Mucosa of rectum (tissue), 2 donors: ENCODE results near the gene TAF3.

Experiments used
- H3K27ac ChIP-seq, 2 donors: one replicate each; pipeline ENCODE4 v1.7.0; 2013; ENCODE audit warnings: inconsistent platforms in 2 of 2, low read depth in 2 of 2, low read length in 2 of 2
- H3K27me3 ChIP-seq, 2 donors: one replicate each; pipeline ENCODE4 v1.7.0; 2013; ENCODE audit warnings: low read length in 2 of 2; ENCODE audit not compliant: control insufficient read depth in 2 of 2, insufficient read depth in 2 of 2
- H3K36me3 ChIP-seq, 2 donors: one replicate each; pipeline ENCODE4 v1.7.0; 2013; ENCODE audit warnings: low read length in 2 of 2; ENCODE audit not compliant: control insufficient read depth in 2 of 2, insufficient read depth in 2 of 2
- H3K4me1 ChIP-seq, 2 donors: one replicate each; pipeline ENCODE4 v1.7.0; 2013; ENCODE audit warnings: low read length in 2 of 2, mild to moderate bottlenecking in 1 of 2; ENCODE audit not compliant: control insufficient read depth in 2 of 2, insufficient read depth in 2 of 2
- H3K4me3 ChIP-seq, 2 donors: one replicate each; pipeline ENCODE4 v1.7.0; 2013; ENCODE audit warnings: low read length in 2 of 2
- H3K9ac ChIP-seq, 2 donors: one replicate each; pipeline ENCODE4 v1.7.0; 2013; ENCODE audit warnings: low read length in 2 of 2, low read depth in 1 of 2, mild to moderate bottlenecking in 1 of 2
- H3K9me3 ChIP-seq, 2 donors: one replicate each; pipeline ENCODE4 v1.7.0; 2013; ENCODE audit warnings: low read length in 2 of 2; ENCODE audit not compliant: control insufficient read depth in 2 of 2
- donor health status: healthy.
- donor health status: Normal muscosa, but diverticular disease.

The TAF3 gene

DNA sequence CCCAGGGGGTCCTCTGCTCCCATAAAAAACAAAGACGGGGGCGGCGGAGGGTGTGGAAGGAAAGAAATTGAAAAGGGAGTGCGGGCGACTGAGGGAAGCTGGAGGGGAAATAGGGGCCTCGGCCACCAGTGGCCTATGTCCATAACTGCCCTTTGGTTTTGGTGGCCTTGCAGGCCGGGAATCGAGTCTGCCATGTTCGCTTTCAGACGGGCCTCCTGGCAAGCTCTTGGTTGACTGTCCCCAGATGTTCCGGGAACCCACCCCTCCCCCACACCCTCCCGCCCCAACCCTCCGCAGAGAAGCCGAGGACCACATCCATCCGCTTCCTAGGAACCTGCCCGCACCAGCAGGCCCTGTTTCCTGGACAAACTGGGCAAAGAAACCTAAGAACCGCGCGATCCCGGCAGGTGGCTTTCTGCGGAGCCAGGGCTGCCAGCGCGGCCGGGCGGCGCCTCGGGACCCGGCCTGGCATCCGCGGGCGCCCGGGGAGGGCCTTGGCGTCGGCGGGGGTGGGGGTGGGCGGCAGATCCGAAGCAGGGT is 216.2 kb downstream of the TAF3 start:
- Histone ChIP-seq H3K27ac (no peak overlapping the region), H3K9me3 (peaks cover 0 to 4% of the 10 kb centered on the region in 2 donors), H3K4me1 (peaks cover 0 to 2% of the 10 kb centered on the region in 2 donors), H3K9ac (no peak overlapping the region), H3K27me3 (peaks cover 57 to 59% of the 10 kb centered on the region in 2 donors), H3K36me3 (no peaks in the 10 kb centered on the region), H3K4me3 (no peak overlapping the region)

DNA sequence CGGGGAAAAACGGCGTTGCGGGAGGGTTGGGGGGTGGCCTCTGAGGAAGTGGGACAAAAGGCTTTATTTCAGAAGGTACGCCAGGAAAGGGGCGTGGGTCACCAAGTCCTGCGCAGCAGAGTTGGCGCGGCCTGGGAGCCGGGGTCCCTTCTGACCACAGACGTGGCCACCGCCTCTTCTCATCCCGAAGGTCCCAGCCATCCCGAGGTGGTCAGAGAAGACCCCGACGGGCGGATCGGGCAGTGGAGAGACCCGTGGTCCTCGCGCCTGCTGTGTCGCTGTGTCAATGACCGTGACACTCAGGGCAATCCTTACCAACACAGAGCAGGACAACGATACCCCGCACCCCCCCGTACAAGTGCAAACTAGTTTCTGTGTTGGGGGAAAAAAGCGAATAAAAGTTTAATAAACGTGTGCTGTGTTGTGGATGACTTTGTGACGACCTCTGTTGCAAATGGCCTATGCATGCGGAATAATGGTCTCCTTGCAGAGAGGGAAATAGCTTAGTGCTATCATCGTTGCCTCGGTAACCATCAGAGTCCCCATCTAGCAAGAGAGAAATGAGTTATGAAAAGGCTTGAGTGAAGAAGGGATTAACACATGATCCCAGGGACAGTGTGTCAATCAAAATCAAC is 216.8 kb downstream of the TAF3 start:
- no peak overlapping the region for H3K27ac ChIP-seq
- H3K4me3 ChIP-seq: no peak overlapping the region
- no peak overlapping the region for H3K9ac ChIP-seq
- H3K36me3 ChIP-seq: no peaks in the 10 kb centered on the region
- peaks cover 0 to 4% of the 10 kb centered on the region in 2 donors for H3K9me3 ChIP-seq
- peaks cover 61 to 62% of the 10 kb centered on the region in 2 donors for H3K27me3 ChIP-seq
- peaks cover 0 to 2% of the 10 kb centered on the region in 2 donors for H3K4me1 ChIP-seq

DNA sequence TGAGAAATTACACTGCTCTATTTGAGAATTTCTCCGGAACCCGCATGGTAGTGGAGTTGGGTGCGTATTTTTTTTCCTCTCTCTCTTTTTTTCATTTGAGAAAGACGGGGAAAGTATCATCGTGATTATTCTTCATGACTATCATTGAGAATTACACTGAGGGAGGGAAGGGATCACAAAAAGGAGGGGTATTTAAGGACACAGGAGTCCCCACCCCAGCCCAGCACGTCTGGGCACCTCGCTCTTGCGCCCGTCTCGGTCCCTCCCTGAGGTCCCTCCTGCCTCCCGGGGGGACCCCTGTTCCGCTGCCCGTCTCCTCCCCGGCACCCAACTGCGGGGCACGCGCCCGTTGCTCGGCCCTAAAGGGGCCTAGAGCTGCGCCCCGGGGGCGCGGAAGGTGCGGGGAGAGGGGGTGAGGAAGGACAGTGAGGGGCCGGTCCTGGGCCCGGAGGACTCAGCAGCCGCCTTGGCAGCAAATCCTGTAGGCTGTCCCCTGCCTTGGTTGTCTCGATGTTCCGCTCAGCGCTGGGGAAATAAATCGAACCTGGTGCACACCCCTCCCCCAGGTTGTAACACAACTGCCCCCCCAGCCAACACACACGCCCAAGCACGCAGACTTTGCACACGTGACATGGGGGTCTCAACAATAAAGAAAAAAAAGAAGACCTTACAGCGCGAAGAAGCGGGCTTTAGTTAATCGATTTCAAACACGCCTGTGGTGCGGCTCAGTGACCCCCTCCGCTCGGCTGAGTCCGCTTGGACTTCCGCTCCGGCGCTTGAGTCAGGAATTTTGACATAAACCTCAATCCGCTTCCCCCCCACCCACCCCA is 217.6 kb downstream of the TAF3 start:
- H3K4me3 ChIP-seq: no peak overlapping the region
- peaks cover 0 to 4% of the 10 kb centered on the region in 2 donors for H3K9me3 ChIP-seq
- peaks cover 66 to 67% of the 10 kb centered on the region in 2 donors for H3K27me3 ChIP-seq
- H3K36me3 ChIP-seq: no peaks in the 10 kb centered on the region
- no peak overlapping the region for H3K9ac ChIP-seq
- peaks cover 0 to 2% of the 10 kb centered on the region in 2 donors for H3K4me1 ChIP-seq
- no peak overlapping the region for H3K27ac ChIP-seq

GRCh38 chr10:8036506-8037198 is 218.3 kb downstream of the TAF3 start:
- Histone ChIP-seq H3K27me3 (peaks cover 71 to 72% of the 10 kb centered on the region in 2 donors), H3K4me1 (peaks cover 0 to 2% of the 10 kb centered on the region in 2 donors), H3K36me3 (no peaks in the 10 kb centered on the region), H3K9ac (no peak overlapping the region), H3K27ac (no peak overlapping the region), H3K4me3 (no peak overlapping the region), H3K9me3 (peaks cover 0 to 4% of the 10 kb centered on the region in 2 donors)

DNA sequence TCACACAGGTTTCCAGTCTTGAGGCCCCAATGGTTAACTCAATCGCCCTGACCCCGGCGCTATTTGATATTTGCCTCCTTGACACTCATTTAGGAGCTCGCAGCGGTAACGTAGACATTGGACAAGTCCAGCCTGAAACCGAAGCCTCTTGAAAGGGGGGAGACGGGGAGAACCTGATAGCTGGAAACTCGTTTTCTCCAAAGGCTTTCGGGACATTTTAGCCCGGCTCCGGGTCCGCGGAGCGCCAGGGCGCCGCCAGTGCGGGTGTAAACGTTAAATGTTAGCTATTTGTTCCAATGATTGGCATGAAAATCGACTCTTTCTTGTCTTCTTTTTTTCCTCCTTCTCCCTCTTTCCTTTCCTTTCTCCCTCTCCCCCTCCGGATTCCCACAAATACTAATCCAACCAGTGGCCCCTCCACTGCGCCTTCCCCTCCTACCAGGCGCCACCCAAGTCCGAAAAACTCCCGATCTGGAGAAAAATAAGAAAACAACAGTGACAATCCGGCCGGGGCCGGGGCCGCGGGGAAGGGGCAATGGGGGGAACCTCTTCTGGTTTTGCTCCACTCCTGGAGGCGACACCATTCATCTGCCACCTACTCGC is 219.0 kb downstream of the TAF3 start:
- H3K36me3 ChIP-seq: no peaks in the 10 kb centered on the region
- peaks cover 76 to 77% of the 10 kb centered on the region in 2 donors for H3K27me3 ChIP-seq
- peaks cover 0 to 2% of the 10 kb centered on the region in 2 donors for H3K4me1 ChIP-seq
- H3K9me3 ChIP-seq: peaks cover 0 to 4% of the 10 kb centered on the region in 2 donors
- H3K9ac ChIP-seq: no peak overlapping the region
- H3K27ac ChIP-seq: no peak overlapping the region
- H3K4me3 ChIP-seq: no peak overlapping the region

- H3K27ac ChIP-seq: no peak overlapping the region
- peaks cover 0 to 2% of the 10 kb centered on the region in 2 donors for H3K4me1 ChIP-seq
- H3K36me3 ChIP-seq: no peaks in the 10 kb centered on the region
- H3K9me3 ChIP-seq: peaks cover 0 to 4% of the 10 kb centered on the region in 2 donors
- peaks cover 80 to 85% of the 10 kb centered on the region in 2 donors for H3K27me3 ChIP-seq
- H3K9ac ChIP-seq: no peak overlapping the region
- no peak overlapping the region for H3K4me3 ChIP-seq
Measured at GRCh38 chr10:8037941-8038894, 219.9 kb downstream of the TAF3 start.

DNA sequence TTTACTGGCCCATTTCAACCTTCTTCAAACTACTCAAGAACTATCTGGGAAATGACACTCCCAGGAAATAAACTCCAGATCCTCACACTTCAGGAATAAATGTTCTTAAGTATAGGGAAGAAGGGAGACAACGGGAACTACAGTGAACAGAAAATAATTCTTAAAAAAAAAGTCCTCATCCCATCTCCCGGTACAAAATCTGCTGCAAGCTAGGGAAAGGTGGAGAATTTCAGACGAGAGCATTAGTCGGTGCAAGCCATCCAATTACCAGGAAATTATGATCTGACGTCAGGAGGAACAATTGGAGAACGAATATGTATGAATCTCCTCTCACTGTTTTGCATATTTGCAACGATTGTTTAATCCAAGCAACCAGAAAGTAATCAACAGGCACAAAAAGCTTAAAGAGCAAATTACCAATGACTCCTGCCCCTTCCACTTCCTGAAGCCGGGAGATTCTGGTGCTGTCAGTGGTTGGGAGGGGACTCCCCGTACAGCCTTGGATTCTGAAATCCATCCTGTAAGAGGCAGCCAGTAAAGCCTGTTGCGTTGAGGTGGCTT is 221.1 kb downstream of the TAF3 start:
- no peak overlapping the region for H3K9ac ChIP-seq
- H3K4me1 ChIP-seq: peaks cover 0 to 2% of the 10 kb centered on the region in 2 donors
- peaks cover 76 to 85% of the 10 kb centered on the region in 2 donors for H3K27me3 ChIP-seq
- no peak overlapping the region for H3K27ac ChIP-seq
- H3K4me3 ChIP-seq: no peak overlapping the region
- peaks cover 0 to 4% of the 10 kb centered on the region in 2 donors for H3K9me3 ChIP-seq
- H3K36me3 ChIP-seq: no peaks in the 10 kb centered on the region

DNA sequence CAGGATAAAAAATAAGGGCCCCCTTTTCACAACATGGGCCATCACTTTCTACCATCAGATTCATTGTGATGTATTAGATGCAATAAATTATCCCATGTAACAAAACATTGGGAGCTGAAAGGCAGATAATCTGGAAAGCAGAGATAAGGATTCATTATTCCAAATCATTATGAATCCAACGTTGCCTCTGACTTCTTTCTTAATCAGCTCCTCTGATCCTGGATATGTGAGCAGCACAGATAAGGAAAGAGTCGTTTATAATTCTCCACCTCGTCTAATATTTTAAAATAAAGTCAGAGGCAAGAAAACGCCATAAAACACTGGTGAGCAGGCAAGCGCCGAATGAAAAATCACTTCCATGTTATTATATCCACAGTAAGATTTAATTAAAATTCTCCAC is 222.3 kb downstream of the TAF3 start:
- no peak overlapping the region for H3K9ac ChIP-seq
- H3K27me3 ChIP-seq: peaks cover 81 to 88% of the 10 kb centered on the region in 2 donors
- no peak overlapping the region for H3K4me3 ChIP-seq
- no peaks in the 10 kb centered on the region for H3K36me3 ChIP-seq
- H3K27ac ChIP-seq: no peak overlapping the region
- H3K4me1 ChIP-seq: no peaks in the 10 kb centered on the region
- H3K9me3 ChIP-seq: peaks cover 0 to 4% of the 10 kb centered on the region in 2 donors
